ENCODE results near the gene GLP2R.

GRCh38 chr17:9801505-9801904 is 24.2 kb upstream of the GLP2R start:
- TF ChIP-seq CTCF (conservative IDR thresholded peaks at IDR 0.05) (no peak), ZFX (IDR thresholded peaks at IDR 0.05) (no peak)

Data from C4-2B (cell line).